Activated CD8-positive, alpha-beta memory T cell treated with anti-CD3 and anti-CD28 coated beads, Interleukin-2, amount 10 ng/mL, durations not matched to agents 7 days and 5 days (primary cell): Measurements from ENCODE around the gene BTBD6. TPM values are rescaled to one million over a fixed set of nuclear protein-coding genes. Genes with fewer than 3 reads are reported as not detected.
"Not testable (repeated sequence)": the region's sequence is repeated elsewhere in the genome, so short reads cannot be mapped to it uniquely, and the experiment has no call there.

ENCODE experiments used
- ATAC-seq: fragments of 150-1000 bp; cut with Tn5 transposase; one replicate; pipeline ENCODE4 v1.10.0; 2021; ENCODE audit warnings: moderate library complexity
- CTCF ChIA-PET: fragments of 350-600 bp; sonication (Branson Sonifier 250); formaldehyde crosslinking; loops from one replicate; lab custom pipeline; 2021; ENCODE audit warnings: antibody characterized with exemption; lab: Charles Lee
- DNase-seq: peaks from one replicate; pipeline ENCODE4 v3.0.0-alpha.2; 2020
- H3K27ac Mint-ChIP-seq: one replicate; pipeline ENCODE4 v1.8.0; 2021; ENCODE audit warnings: mild to moderate bottlenecking, mixed read lengths
- H3K27me3 Mint-ChIP-seq: one replicate; pipeline ENCODE4 v1.8.0; 2021; ENCODE audit warnings: mixed read lengths
- H3K36me3 Mint-ChIP-seq: one replicate; pipeline ENCODE4 v1.8.0; 2021; ENCODE audit warnings: mild to moderate bottlenecking, mixed read lengths
- H3K4me1 Mint-ChIP-seq: one replicate; pipeline ENCODE4 v1.8.0; 2021; ENCODE audit warnings: mixed read lengths
- H3K4me3 Mint-ChIP-seq: one replicate; pipeline ENCODE4 v1.8.0; 2021; ENCODE audit warnings: mild to moderate bottlenecking, moderate library complexity, mixed read lengths
- H3K9me3 Mint-ChIP-seq: one replicate; pipeline ENCODE4 v1.8.0; 2022; ENCODE audit warnings: low read depth, mixed read lengths
- total RNA-seq, 2 experiments: library from RNA; stranded (reverse); gene quantifications; one replicate each; pipeline ENCODE4 v1.2.3, GENCODE V29; 2021

Gene BTBD6
- total RNA-seq, 2 experiments from 2014 or later: 47.1 to 49.0 TPM

DNA sequence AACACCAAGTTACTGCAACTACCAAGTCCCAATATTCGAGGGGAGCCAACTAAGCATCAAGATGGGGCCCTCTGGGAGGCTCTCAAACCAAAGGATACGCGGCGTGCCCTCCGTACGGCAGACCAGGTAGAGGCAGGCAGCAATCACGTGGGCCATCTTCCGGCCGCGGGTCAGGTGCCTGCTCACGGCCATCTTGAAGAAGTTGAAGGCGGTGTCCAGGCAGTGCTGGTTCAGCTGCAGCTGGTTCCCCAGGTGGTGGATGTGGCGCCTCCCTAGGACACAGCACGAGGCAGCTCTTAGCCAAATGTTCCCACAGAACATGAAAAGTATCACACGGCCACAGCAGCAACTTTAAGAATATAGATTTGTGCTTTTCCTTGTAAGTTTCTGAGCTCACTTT, 24.3 kb downstream of the BTBD6 start:
- no peaks in the 10 kb centered on the region for H3K36me3 Mint-ChIP-seq
- H3K4me1 Mint-ChIP-seq: no peaks in the 10 kb centered on the region
- H3K4me3 Mint-ChIP-seq: no peak overlapping the region
- no peak for DNase-seq
- no peak overlapping the region for H3K27ac Mint-ChIP-seq
- CTCF ChIA-PET: no interaction called here
- H3K27me3 Mint-ChIP-seq: no peaks in the 10 kb centered on the region
- no peaks in the 10 kb centered on the region for H3K9me3 Mint-ChIP-seq
- no peak for ATAC-seq

DNA sequence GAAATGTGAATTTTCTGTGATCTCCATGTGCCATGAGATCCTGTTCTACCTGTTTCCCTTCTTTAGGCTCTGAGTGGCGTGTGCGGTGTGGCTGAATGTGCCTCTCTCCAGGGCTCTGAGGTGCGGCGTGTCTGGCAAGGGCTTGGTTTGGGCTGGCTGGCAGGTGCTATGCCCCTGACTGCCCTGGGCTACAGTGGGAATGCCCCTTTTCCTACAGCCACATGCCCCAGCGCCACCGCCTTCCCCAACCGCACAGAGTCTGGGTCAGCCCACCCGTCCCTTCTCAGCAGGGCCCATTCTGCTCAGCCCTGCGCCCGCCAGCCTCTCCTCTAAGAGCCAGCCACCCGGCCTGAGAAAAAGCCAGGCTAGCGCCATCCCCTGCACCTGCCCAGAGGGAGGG, 24.7 kb downstream of the BTBD6 start:
- Mint-ChIP-seq H3K27me3 (no peaks in the 10 kb centered on the region), H3K4me3 (no peak overlapping the region), H3K27ac (no peak overlapping the region), H3K4me1 (no peaks in the 10 kb centered on the region), H3K36me3 (no peaks in the 10 kb centered on the region), H3K9me3 (no peaks in the 10 kb centered on the region)
- no peak for ATAC-seq
- DNase-seq: no peak
- CTCF ChIA-PET: no interaction called here

- H3K27me3 Mint-ChIP-seq: no peaks in the 10 kb centered on the region
- CTCF ChIA-PET: interaction anchor here (1.2 kb wide), 1 partner anchor 258 kb away, joined by 3 read pairs; no protein-coding TSS in a partner anchor
Observed at GRCh38 chr14:105274637-105275036, 26.3 kb downstream of the BTBD6 start.

GRCh38 chr14:105275267-105275946, 27.1 kb downstream of the BTBD6 start:
- CTCF ChIA-PET: interaction anchor here (1.2 kb wide), 1 partner anchor 257 kb away, joined by 3 read pairs; no protein-coding TSS in a partner anchor
- Mint-ChIP-seq H3K9me3 (no peaks in the 10 kb centered on the region), H3K4me1 (no peaks in the 10 kb centered on the region), H3K27ac (no peak overlapping the region), H3K36me3 (no peaks in the 10 kb centered on the region), H3K27me3 (no peaks in the 10 kb centered on the region), H3K4me3 (no peak overlapping the region)
- no peak for DNase-seq
- no peak for ATAC-seq

More at GRCh38 chr14:105274637-105275036, 26.3 kb downstream of the BTBD6 start:
- Mint-ChIP-seq H3K36me3 (no peaks in the 10 kb centered on the region), H3K4me1 (no peaks in the 10 kb centered on the region), H3K4me3 (no peak overlapping the region), H3K27ac (no peak overlapping the region), H3K9me3 (no peaks in the 10 kb centered on the region)
- ATAC-seq (no peak), DNase-seq (no peak)

DNA sequence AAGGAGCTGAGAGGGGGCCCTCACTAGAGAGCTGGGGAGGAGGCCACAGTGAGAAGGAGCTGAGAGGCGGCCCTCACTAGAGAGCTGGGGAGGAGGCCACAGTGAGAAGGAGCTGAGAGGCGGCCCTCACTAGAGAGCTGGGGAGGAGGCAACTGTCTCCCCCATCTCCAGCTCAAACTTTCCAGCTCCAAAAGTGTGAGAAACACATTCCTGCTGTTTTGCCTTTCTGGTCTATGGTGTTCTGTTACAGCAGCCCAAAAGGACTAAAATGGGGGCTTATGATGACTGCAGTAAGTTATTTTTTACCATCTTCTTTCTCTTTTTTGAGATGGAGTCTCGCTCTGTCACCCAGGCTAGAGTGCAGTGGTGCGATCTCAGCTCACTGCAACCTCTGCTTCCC, 29.1 kb downstream of the BTBD6 start:
- ATAC-seq, H3K4me1 Mint-ChIP-seq, H3K4me3 Mint-ChIP-seq, H3K27me3 Mint-ChIP-seq, DNase-seq, H3K27ac Mint-ChIP-seq, H3K36me3 Mint-ChIP-seq, CTCF ChIA-PET, H3K9me3 Mint-ChIP-seq: not testable (repeated sequence)

DNA sequence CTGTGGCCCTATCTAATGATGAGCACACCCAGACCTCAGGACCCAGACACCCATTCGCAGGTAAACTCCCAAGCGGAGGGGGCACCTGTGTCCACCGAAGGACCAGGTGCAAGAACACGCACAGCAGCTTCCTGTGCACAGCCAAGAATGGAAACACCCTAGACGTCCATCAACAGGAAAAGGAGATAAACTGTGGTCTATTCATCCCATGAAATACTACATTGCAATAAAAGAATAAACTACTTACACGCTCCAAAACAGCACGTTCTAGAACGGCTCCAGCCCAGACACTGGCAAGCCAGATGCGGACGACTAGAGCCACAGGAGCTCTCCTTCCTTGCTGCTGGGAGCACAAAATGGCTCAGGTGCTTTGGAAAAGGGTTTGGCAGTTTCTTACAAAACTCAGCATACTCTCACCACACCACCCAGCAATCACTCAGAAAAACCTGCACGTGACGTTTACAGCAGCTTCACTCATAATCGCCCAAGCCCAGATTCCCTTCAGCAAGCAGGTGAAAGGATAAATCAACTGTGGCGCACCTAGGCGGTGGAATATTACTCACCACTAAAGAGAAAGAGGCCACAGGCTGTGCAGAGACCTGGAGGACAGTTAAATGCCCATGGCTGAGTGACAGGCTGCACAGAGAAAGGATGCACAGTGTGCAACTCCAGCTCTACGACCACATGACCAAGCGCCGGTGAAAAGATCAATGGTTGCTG, 31.5 kb downstream of the BTBD6 start:
- Mint-ChIP-seq H3K9me3 (no peaks in the 10 kb centered on the region), H3K36me3 (no peaks in the 10 kb centered on the region), H3K4me3 (no peak overlapping the region), H3K4me1 (peaks cover 18% of the 10 kb centered on the region), H3K27me3 (no peaks in the 10 kb centered on the region), H3K27ac (no peak overlapping the region)
- DNase-seq (no peak), ATAC-seq (no peak)
- CTCF ChIA-PET: interaction anchor here (1.7 kb wide), 1 partner anchor 233 kb away, joined by 3 read pairs; no protein-coding TSS in a partner anchor

GRCh38 chr14:105280525-105280924, 32.2 kb downstream of the BTBD6 start:
- H3K4me3 Mint-ChIP-seq: no peak overlapping the region
- no peak for ATAC-seq

GRCh38 chr14:105281371-105282097, 33.2 kb downstream of the BTBD6 start:
- Mint-ChIP-seq H3K4me1 (peaks cover 18% of the 10 kb centered on the region), H3K9me3 (no peaks in the 10 kb centered on the region), H3K27ac (no peak overlapping the region), H3K36me3 (no peaks in the 10 kb centered on the region), H3K4me3 (no peak overlapping the region), H3K27me3 (no peaks in the 10 kb centered on the region)
- CTCF ChIA-PET: interaction anchor here (0.6 to 2.2 kb wide), 8 partner anchors 19 to 816 kb away, joined by 3 to 10 read pairs (median 4); partner anchors contain the start of gene BRF1
- DNase-seq (no peak), ATAC-seq (no peak)

More at GRCh38 chr14:105280525-105280924, 32.2 kb downstream of the BTBD6 start:
- Mint-ChIP-seq H3K4me1 (peaks cover 18% of the 10 kb centered on the region), H3K27me3 (no peaks in the 10 kb centered on the region), H3K36me3 (no peaks in the 10 kb centered on the region), H3K9me3 (no peaks in the 10 kb centered on the region), H3K27ac (no peak overlapping the region)
- CTCF ChIA-PET: no interaction called here
- no peak for DNase-seq

- Mint-ChIP-seq H3K9me3 (no peaks in the 10 kb centered on the region), H3K4me1 (peaks cover 18% of the 10 kb centered on the region), H3K27me3 (no peaks in the 10 kb centered on the region), H3K36me3 (no peaks in the 10 kb centered on the region), H3K4me3 (no peak overlapping the region), H3K27ac (no peak overlapping the region)
- no peak for DNase-seq
- CTCF ChIA-PET: interaction anchor here (0.6 to 2.2 kb wide), 9 partner anchors 11 to 817 kb away, joined by 3 to 10 read pairs (median 4); partner anchors contain the start of gene BRF1
- ATAC-seq: no peak
Observed at GRCh38 chr14:105282098-105282725, 33.9 kb downstream of the BTBD6 start.

DNA sequence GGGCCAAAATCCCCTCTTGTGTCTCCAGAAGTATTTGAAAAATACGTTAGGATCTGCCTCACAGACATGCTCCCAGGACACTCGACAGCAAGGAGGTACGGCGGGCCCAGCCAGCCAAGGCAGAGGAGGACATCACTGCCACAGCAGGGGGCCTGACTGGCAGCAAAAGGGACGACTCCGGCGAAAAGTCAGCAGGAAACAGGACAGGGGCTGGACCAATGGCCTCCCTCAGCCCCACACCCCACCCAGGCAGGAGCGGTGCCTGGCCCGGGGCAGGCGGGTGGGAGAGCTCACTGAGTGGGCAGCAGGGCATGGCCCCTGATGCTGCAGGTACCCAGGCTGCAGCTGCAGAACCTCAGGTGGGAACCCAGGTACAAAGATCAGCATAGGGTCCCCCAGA, 34.7 kb downstream of the BTBD6 start:
- Mint-ChIP-seq H3K4me1 (peaks cover 18% of the 10 kb centered on the region), H3K4me3 (no peak overlapping the region), H3K9me3 (no peaks in the 10 kb centered on the region), H3K36me3 (no peaks in the 10 kb centered on the region), H3K27ac (no peak overlapping the region), H3K27me3 (no peaks in the 10 kb centered on the region)
- no peak for DNase-seq
- CTCF ChIA-PET: interaction anchor here (1.1 to 2.2 kb wide), 4 partner anchors 10 to 193 kb away, joined by 4 to 10 read pairs (median 4); partner anchors contain the start of gene BRF1
- no peak for ATAC-seq

GRCh38 chr14:105283899-105284298, 35.6 kb downstream of the BTBD6 start:
- no peak for DNase-seq
- peaks cover 18% of the 10 kb centered on the region for H3K4me1 Mint-ChIP-seq
- CTCF ChIA-PET: interaction anchor here (1.1 to 1.9 kb wide), 2 partner anchors 9 to 17 kb away, joined by 4 read pairs; partner anchors contain the start of gene BRF1
- H3K4me3 Mint-ChIP-seq: no peak overlapping the region
- peak overlapping the region; percentile 18 for H3K27ac Mint-ChIP-seq
- no peak for ATAC-seq
- H3K27me3 Mint-ChIP-seq: no peaks in the 10 kb centered on the region
- H3K9me3 Mint-ChIP-seq: no peaks in the 10 kb centered on the region
- no peaks in the 10 kb centered on the region for H3K36me3 Mint-ChIP-seq

DNA sequence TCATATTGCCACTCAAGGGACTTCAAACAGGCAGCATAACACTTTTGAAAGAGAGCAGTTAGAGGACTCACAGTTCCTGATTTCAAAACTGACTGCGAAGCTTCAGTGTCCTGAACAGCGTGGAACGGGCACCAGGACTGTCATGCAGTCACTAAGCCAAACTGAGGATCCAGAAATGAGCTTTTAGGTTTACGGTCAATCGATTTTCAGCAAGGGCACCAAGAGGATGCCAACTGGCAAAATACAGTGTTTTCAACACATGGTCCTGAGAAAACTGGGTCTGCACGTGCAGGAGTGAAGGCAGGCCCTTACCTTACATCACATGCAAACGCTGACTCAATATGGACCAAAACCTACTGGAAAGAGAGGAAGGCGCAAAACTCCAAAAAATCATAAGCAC, 36.8 kb downstream of the BTBD6 start:
- Mint-ChIP-seq H3K4me1 (peaks cover 20% of the 10 kb centered on the region), H3K9me3 (no peaks in the 10 kb centered on the region), H3K27me3 (no peaks in the 10 kb centered on the region), H3K36me3 (no peaks in the 10 kb centered on the region), H3K27ac (no peak overlapping the region), H3K4me3 (no peak overlapping the region)
- ATAC-seq (no peak), DNase-seq (no peak)
- CTCF ChIA-PET: no interaction called here

GRCh38 chr14:105286759-105287144, 38.4 kb downstream of the BTBD6 start:
- H3K27ac Mint-ChIP-seq: no peak overlapping the region
- DNase-seq: no peak
- peaks cover 28% of the 10 kb centered on the region for H3K4me1 Mint-ChIP-seq
- no peak for ATAC-seq
- no peak overlapping the region for H3K4me3 Mint-ChIP-seq
- CTCF ChIA-PET: no interaction called here
- H3K27me3 Mint-ChIP-seq: no peaks in the 10 kb centered on the region
- no peaks in the 10 kb centered on the region for H3K9me3 Mint-ChIP-seq
- no peaks in the 10 kb centered on the region for H3K36me3 Mint-ChIP-seq
